MM.1S (cell line): Measurements from ENCODE around the gene MAGED2.

ENCODE experiments used
- EZH2 ChIP-seq: fragments of 300-600 bp; sonication (generic); optimal IDR thresholded peaks from 2 replicates; pipeline ENCODE3; 2017; ENCODE audit warnings: low read depth, mild to moderate bottlenecking, antibody characterized with exemption, low read length, mixed read lengths
- TF ChIP-seq, protein P1 (sequence below): fragments of 300-600 bp; sonication (generic); IDR thresholded peaks from 2 replicates; pipeline ENCODE4 v1.5.1; 2016; ENCODE audit warnings: antibody characterized with exemption, low read length, mixed read lengths

DNA sequence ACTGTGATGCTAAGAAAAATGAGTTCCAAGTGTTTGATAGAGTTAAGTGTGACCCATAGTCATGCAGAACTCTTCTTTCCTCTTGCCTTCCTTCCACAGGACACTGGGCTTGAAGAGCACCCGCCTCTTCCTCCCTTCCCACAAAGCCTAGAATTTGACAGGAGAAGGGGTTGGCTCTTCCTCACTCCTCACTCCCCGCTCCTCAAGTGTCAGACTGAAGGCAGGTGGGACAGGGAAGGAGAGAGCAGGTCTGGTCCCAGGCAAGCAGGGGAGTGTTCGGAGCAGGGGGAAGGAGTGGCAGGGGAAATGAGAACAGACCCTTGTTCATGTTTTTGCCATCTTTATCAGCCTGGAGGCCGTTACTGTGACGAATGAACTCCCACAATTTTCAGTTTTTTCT lies 10.7 kb downstream of the MAGED2 start:
- TF ChIP-seq, protein P1, sequence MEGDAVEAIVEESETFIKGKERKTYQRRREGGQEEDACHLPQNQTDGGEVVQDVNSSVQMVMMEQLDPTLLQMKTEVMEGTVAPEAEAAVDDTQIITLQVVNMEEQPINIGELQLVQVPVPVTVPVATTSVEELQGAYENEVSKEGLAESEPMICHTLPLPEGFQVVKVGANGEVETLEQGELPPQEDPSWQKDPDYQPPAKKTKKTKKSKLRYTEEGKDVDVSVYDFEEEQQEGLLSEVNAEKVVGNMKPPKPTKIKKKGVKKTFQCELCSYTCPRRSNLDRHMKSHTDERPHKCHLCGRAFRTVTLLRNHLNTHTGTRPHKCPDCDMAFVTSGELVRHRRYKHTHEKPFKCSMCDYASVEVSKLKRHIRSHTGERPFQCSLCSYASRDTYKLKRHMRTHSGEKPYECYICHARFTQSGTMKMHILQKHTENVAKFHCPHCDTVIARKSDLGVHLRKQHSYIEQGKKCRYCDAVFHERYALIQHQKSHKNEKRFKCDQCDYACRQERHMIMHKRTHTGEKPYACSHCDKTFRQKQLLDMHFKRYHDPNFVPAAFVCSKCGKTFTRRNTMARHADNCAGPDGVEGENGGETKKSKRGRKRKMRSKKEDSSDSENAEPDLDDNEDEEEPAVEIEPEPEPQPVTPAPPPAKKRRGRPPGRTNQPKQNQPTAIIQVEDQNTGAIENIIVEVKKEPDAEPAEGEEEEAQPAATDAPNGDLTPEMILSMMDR: no peak
- no peak for TF ChIP-seq EZH2
